Tibial nerve (tissue), 3 donors: ENCODE data around the gene C1QTNF9B.

ENCODE experiments used
- CTCF ChIP-seq, 5 experiments: fragments of 200-600 bp in 3 of 5; fragments of 450-650 bp in 2 of 5; sonication (generic) in 3 of 5; IDR thresholded peaks; one replicate each; pipeline ENCODE4 v1.5.1; 2016 to 2019; ENCODE audit warnings: antibody characterized with exemption in 5 of 5, mild to moderate bottlenecking in 3 of 5, moderate library complexity in 2 of 5
- POLR2A ChIP-seq, 2 donors: fragments of 450-650 bp; IDR thresholded peaks; one replicate each; pipeline ENCODE4 v1.6.1; 2017; ENCODE audit warnings: antibody characterized with exemption in 2 of 2, mild to moderate bottlenecking in 2 of 2, moderate library complexity in 2 of 2

- TF ChIP-seq CTCF (IDR thresholded peaks at IDR 0.05): no peak
- no peak for TF ChIP-seq POLR2A (IDR thresholded peaks at IDR 0.05)
These were observed 4.1 kb upstream of the C1QTNF9B start for GRCh38 chr13:23901365-23901764.
